Measurements from ENCODE around the gene PWWP2A. TPM values are rescaled to one million over a fixed set of nuclear protein-coding genes. Genes with fewer than 3 reads are reported as not detected.

The PWWP2A gene
- total and polyA plus RNA-seq, 10 of the 15 experiments (the other 5 are each of a cell fraction or from before 2014, with no cell fraction given), result 5.7 to 26.1 (median 17.7) TPM

GRCh38 chr5:160081495-160081894 is 37.8 kb downstream of the PWWP2A start (continued):
- TF ChIP-seq ZBTB4 (CRISPR knock-in tag; IDR thresholded peaks at IDR 0.05), result no peak

- intact Hi-C loops (cut with micrococcal nuclease; ENCODE audit: unreplicated experiment), result loop anchor here (1.0 to 5.0 kb wide), 3 partner anchors 79 to 313 kb away; no protein-coding TSS in a partner anchor
- no peak for FAIRE-seq
- TF ChIP-seq SMAD1 (IDR thresholded peaks at IDR 0.05; ENCODE audit: low read depth, partially characterized antibody) (no peak), BHLHE40 (IDR thresholded peaks at IDR 0.05; ENCODE audit: borderline replicate concordance in 1 of 2, low read depth in 2 of 2, low read length in 1 of 2) (no peak), USF1 (IDR thresholded peaks at IDR 0.05; ENCODE audit: borderline replicate concordance, extremely low read length, insufficient read depth, low read depth, low read length) (no peak), BCL3 (IDR thresholded peaks at IDR 0.05; ENCODE audit: borderline replicate concordance, insufficient read depth, low read depth, low read length, poor library complexity, severe bottlenecking) (no peak), NFIC (IDR thresholded peaks at IDR 0.05; ENCODE audit: low read depth, low read length) (no peak), SP1 (IDR thresholded peaks at IDR 0.05; ENCODE audit: low read depth, low read length) (no peak), STAT1 (conservative IDR thresholded peaks at IDR 0.05) (no peak), ZNF384 (IDR thresholded peaks at IDR 0.05; ENCODE audit: borderline replicate concordance, low read depth, low read length) (no peak), ZBTB4 (CRISPR knock-in tag; IDR thresholded peaks at IDR 0.05) (no peak), ZNF274 (IDR thresholded peaks at IDR 0.05; ENCODE audit: insufficient read depth, insufficient read length) (no peak), MEF2B (IDR thresholded peaks at IDR 0.05; ENCODE audit: partially characterized antibody, poor library complexity, severe bottlenecking) (no peak), WRNIP1 (IDR thresholded peaks at IDR 0.05; ENCODE audit: borderline replicate concordance, low read depth, low read length) (no peak)
Observed at GRCh38 chr5:160079753-160080152, 39.5 kb downstream of the PWWP2A start.

More at GRCh38 chr5:160079753-160080152, 39.5 kb downstream of the PWWP2A start:
- DNase-seq (ENCODE audit: low read depth, low spot score), result no peak
- Histone ChIP-seq H3K9me3 (replicated peaks; ENCODE audit: control insufficient read depth, insufficient read depth, low read length) (no peaks in the 10 kb centered on the region), H3K9ac (ENCODE audit: control insufficient read depth, insufficient read depth, low read length) (no peak overlapping the region), H3K4me3 (no peak overlapping the region), H3K27ac (ENCODE audit: control insufficient read depth, insufficient read depth) (no peak overlapping the region), H3K79me2 (ENCODE audit: control insufficient read depth, insufficient read depth, low read length) (no peaks in the 10 kb centered on the region), H3K4me1 (ENCODE audit: control insufficient read depth, insufficient read depth, low read length) (no peaks in the 10 kb centered on the region), H3K27me3 (replicated peaks in 1 of 2; ENCODE audit: control insufficient read depth in 2 of 2, insufficient read depth in 2 of 2, low read length in 1 of 2) (no peaks in the 10 kb centered on the region), H4K20me1 (ENCODE audit: control insufficient read depth, insufficient read depth) (no peaks in the 10 kb centered on the region), H2AFZ (ENCODE audit: control insufficient read depth, low read depth, low read length) (no peak overlapping the region), H3K4me2 (ENCODE audit: control insufficient read depth, insufficient read depth) (no peak overlapping the region), H3K36me3 (ENCODE audit: control insufficient read depth in 2 of 2, insufficient read depth in 2 of 2, low read length in 1 of 2) (no peaks in the 10 kb centered on the region; a peak in 1 of 4 replicates)
- ATAC-seq, result no peak
- POLR2A ChIA-PET, result interaction anchor here (0.6 to 1.0 kb wide), 2 partner anchors 11 to 281 kb away, joined by 3 to 4 read pairs; no protein-coding TSS in a partner anchor
- 96% methylated on average over 2 of the region's 2 CpGs for WGBS (ENCODE audit: insufficient coverage, insufficient replicate concordance, low lambda C conversion rate, missing lambda C conversion rate)
- BruUV-seq (replicated peaks), result no TSS peak
- SMC1A ChIA-PET (ENCODE audit: uncharacterized antibody, unreplicated experiment), result interaction anchor here (0.6 to 2.9 kb wide), 8 partner anchors 9 to 266 kb away, joined by 3 to 41 read pairs (median 13); no protein-coding TSS in a partner anchor
- CTCF ChIA-PET, result interaction anchor here (0.9 to 3.2 kb wide), 11 partner anchors 12 to 311 kb away, joined by 3 to 54 read pairs (median 9); no protein-coding TSS in a partner anchor
- RAD21 ChIA-PET (ENCODE audit: unreplicated experiment), result interaction anchor here (0.5 to 2.7 kb wide), 9 partner anchors 8 to 1458 kb away, joined by 3 to 37 read pairs (median 4); no protein-coding TSS in a partner anchor
- in situ Hi-C loops (cut with MboI), result loop anchor here (10.0 kb wide), 1 partner anchor 265 kb away; no protein-coding TSS in a partner anchor

All from GM12878 (cell line).